ENCODE results near the gene CACNA1F. TPM values are rescaled to one million over a fixed set of nuclear protein-coding genes. Genes with fewer than 3 reads are reported as not detected.

Gene CACNA1F
- total RNA-seq, 1 experiment from 2014 or later = not detected

DNA sequence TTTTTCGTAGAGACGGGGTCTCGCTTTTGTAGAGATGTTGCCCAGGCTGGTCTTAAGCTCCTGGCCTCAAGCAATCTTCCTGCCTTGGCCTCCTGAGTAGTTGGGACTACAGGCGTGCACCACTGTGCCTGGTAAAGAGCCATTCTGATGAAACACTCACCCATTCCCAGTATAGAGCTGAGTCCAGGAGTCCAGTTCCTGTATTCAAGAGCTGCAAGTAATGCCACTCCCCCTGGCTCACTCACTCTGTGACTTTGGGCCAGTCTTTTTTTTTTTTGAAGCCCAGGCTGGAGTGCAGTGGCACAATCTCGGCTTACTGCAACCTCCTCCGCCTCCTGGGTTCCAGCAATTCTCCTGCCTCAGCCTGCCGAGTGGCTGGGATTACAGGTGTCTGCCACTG is 5.6 kb upstream of the CACNA1F start:
- no TSS peak for BruUV-seq (replicated peaks)
- intact Hi-C loops (cut with micrococcal nuclease; ENCODE audit: unreplicated experiment) = no loop called here
- CTCF ChIA-PET = no interaction called here

DNA sequence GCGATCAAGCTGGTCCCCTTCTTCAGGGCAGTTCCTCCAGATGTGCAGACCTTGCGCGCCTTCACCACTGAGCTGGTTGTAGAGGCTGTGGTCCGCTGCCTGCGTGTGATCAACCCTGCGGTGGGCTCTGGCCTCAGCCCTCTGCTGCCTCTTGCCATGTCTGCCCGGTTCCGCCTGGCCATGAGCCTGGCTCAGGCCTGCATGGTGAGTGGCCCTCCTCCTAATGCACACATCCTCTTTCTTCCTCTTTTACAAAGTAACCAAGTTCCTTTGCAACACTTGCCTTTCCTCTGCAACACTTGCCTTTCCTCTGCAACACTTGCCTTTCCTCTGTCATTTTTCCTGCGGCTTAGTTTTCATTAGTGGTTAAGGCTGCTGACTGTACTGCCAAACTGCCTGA is 3.9 kb upstream of the CACNA1F start:
- H3K27me3 ChIP-seq (replicated peaks; ENCODE audit: insufficient read depth, low read depth, low read length, poor library complexity) = no peaks in the 10 kb centered on the region
- no peak overlapping the region for H3K27ac ChIP-seq (ENCODE audit: low read depth, low read length, poor library complexity, severe bottlenecking)
- CTCF ChIA-PET = no interaction called here
- no peak overlapping the region for H3K4me3 ChIP-seq (ENCODE audit: low read depth, low read length, poor library complexity, severe bottlenecking)
- H3K36me3 ChIP-seq (ENCODE audit: insufficient read depth, low read length, poor library complexity, severe bottlenecking) = no peaks in the 10 kb centered on the region
- no peaks in the 10 kb centered on the region for H3K4me1 ChIP-seq (ENCODE audit: insufficient read depth, low read length, poor library complexity, severe bottlenecking)
- BruUV-seq (replicated peaks) = no TSS peak
- DNase-seq (ENCODE audit: low spot score) = no peak
- POLR2A ChIA-PET (ENCODE audit: low non-redundant PET) = no interaction called here
- no peaks in the 10 kb centered on the region for H3K9me3 ChIP-seq (ENCODE audit: low read depth, low read length, poor library complexity, severe bottlenecking)
- intact Hi-C loops (cut with micrococcal nuclease; ENCODE audit: unreplicated experiment) = no loop called here
- TF ChIP-seq, protein P1, sequence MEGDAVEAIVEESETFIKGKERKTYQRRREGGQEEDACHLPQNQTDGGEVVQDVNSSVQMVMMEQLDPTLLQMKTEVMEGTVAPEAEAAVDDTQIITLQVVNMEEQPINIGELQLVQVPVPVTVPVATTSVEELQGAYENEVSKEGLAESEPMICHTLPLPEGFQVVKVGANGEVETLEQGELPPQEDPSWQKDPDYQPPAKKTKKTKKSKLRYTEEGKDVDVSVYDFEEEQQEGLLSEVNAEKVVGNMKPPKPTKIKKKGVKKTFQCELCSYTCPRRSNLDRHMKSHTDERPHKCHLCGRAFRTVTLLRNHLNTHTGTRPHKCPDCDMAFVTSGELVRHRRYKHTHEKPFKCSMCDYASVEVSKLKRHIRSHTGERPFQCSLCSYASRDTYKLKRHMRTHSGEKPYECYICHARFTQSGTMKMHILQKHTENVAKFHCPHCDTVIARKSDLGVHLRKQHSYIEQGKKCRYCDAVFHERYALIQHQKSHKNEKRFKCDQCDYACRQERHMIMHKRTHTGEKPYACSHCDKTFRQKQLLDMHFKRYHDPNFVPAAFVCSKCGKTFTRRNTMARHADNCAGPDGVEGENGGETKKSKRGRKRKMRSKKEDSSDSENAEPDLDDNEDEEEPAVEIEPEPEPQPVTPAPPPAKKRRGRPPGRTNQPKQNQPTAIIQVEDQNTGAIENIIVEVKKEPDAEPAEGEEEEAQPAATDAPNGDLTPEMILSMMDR (conservative IDR thresholded peaks at IDR 0.05; ENCODE audit: low read depth, low read length) = no peak
- TF ChIP-seq EZH2 (IDR thresholded peaks at IDR 0.05; ENCODE audit: borderline replicate concordance, low read depth, low read length, poor library complexity, severe bottlenecking) = no peak

More for the DNA sequence above, 5.6 kb upstream of the CACNA1F start:
- no peaks in the 10 kb centered on the region for H3K36me3 ChIP-seq (ENCODE audit: insufficient read depth, low read length, poor library complexity, severe bottlenecking)
- H3K27ac ChIP-seq (ENCODE audit: low read depth, low read length, poor library complexity, severe bottlenecking) = no peak overlapping the region
- no peaks in the 10 kb centered on the region for H3K9me3 ChIP-seq (ENCODE audit: low read depth, low read length, poor library complexity, severe bottlenecking)
- POLR2A ChIA-PET (ENCODE audit: low non-redundant PET) = no interaction called here
- TF ChIP-seq, protein P1 (conservative IDR thresholded peaks at IDR 0.05; ENCODE audit: low read depth, low read length) = no peak
- no peak for TF ChIP-seq EZH2 (IDR thresholded peaks at IDR 0.05; ENCODE audit: borderline replicate concordance, low read depth, low read length, poor library complexity, severe bottlenecking)
- no peak overlapping the region for H3K4me3 ChIP-seq (ENCODE audit: low read depth, low read length, poor library complexity, severe bottlenecking)
- no peaks in the 10 kb centered on the region for H3K4me1 ChIP-seq (ENCODE audit: insufficient read depth, low read length, poor library complexity, severe bottlenecking)
- H3K27me3 ChIP-seq (replicated peaks; ENCODE audit: insufficient read depth, low read depth, low read length, poor library complexity) = no peaks in the 10 kb centered on the region
- no peak for DNase-seq (ENCODE audit: low spot score)

DNA sequence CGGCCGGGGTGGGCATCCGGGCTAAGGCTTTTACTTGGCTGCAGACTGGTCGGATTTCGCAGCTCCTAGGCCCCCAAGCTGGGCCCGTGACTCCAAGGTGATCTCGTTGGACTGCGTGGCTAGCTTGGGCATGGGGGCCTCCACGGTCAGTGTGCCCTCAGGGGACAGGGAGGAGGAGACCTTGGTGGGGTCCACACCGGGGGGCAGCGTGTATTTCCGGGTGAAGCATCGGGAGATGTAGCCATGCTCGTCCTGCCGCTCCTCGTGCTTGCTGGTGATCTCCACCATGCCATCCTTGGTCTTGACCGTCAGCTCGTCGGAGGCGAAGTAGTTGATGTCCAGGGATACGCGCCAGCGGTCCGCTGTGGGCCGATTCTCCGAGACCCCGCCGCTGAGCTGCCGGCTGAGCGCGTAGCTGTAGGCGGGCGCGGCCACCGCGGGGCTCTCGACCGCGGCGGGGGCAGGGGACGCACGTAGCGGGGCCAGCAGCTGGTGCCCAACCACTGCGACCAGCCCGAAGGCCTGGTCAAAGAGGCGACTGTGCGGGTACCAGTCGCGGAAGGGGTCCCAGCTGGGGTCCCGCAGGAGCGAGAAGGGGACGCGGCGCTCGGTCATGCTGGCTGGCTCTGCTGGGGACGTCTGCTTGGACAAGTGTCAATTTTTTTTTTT is 881 bp upstream of the CACNA1F start:
- H3K4me1 ChIP-seq (ENCODE audit: insufficient read depth, low read length, poor library complexity, severe bottlenecking) = no peaks in the 10 kb centered on the region
- intact Hi-C loops (cut with micrococcal nuclease; ENCODE audit: unreplicated experiment) = no loop called here
- ChIA-PET POLR2A (ENCODE audit: low non-redundant PET) (no interaction called here), CTCF (no interaction called here)
- no peak for DNase-seq (ENCODE audit: low spot score)
- no peaks in the 10 kb centered on the region for H3K36me3 ChIP-seq (ENCODE audit: insufficient read depth, low read length, poor library complexity, severe bottlenecking)
- H3K9me3 ChIP-seq (ENCODE audit: low read depth, low read length, poor library complexity, severe bottlenecking) = no peaks in the 10 kb centered on the region
- TF ChIP-seq EZH2 (IDR thresholded peaks at IDR 0.05; ENCODE audit: borderline replicate concordance, low read depth, low read length, poor library complexity, severe bottlenecking) = no peak
- TF ChIP-seq, protein P1 (conservative IDR thresholded peaks at IDR 0.05; ENCODE audit: low read depth, low read length) = no peak
- no TSS peak for BruUV-seq (replicated peaks)
- no peak overlapping the region for H3K27ac ChIP-seq (ENCODE audit: low read depth, low read length, poor library complexity, severe bottlenecking)
- no peak overlapping the region for H3K4me3 ChIP-seq (ENCODE audit: low read depth, low read length, poor library complexity, severe bottlenecking)
- no peaks in the 10 kb centered on the region for H3K27me3 ChIP-seq (replicated peaks; ENCODE audit: insufficient read depth, low read depth, low read length, poor library complexity)

All from A673 (cell line).